HCEC 1CT (cell line): ENCODE results near the gene FAM20A.
"Not testable (repeated sequence)": the region's sequence is repeated elsewhere in the genome, so short reads cannot be mapped to it uniquely, and the experiment has no call there.

Experiments used
- DNase-seq: peaks from one replicate; pipeline ENCODE4 v3.0.0-alpha.2; 2017

FAM20A gene

GRCh38 chr17:68587847-68588246 lies 13.3 kb downstream of the FAM20A start:
- no peak for DNase-seq

- no peak for DNase-seq
These were observed 14.1 kb downstream of the FAM20A start for GRCh38 chr17:68587026-68587425.

DNA sequence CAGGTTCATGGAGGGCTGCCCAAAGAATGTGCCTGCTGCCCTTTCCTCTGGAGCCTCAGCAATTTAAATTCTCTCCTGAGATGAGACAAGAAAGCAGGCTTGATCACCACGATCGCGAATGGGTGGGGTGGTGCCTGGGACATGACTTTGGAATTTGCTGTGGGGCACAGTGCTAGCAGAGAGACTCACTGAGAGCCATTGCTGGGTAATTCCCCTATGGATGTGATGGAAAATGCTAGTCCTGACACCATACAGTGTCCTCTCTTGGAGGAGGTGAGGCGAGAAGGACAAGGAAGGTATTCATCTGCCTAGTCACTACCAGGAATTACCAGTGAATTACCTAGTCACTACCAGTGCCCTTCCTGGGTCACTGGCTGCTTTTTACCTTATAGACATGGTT lies 15.5 kb downstream of the FAM20A start:
- DNase-seq = no peak

DNA sequence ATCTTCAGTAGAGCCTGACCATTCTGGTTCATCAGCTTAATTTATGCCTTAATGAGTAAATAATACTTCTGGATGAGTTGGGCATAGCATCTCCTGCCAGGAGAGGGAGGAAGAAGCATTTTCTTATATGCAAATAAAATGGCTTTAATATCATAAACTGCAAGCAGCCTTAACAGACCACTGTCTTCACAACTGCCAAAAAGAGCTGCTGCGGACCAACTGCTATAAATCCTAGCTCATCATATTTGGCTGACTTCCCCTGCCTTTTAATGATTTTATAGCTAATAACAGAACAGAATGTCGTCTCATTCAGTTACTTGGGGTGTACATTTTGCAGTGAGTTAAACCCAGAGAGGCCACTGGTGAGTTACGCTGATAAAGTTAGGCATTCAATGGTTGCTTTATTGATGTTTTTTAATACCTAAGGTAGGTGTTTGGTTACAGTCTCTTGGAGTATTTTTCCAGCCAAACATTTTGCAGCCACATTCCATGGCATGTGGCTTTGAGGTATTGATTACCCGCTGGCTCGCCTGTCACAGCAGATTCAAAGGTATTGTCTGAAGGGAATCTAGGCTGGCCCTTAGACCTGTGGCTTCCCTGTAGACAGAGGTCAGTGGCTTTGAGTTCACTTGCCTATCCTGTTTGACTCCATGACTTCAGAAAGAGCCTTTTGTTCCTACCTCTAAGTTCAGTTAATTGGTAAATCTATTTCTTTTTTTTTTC lies 16.4 kb downstream of the FAM20A start:
- DNase-seq = no peak

DNA sequence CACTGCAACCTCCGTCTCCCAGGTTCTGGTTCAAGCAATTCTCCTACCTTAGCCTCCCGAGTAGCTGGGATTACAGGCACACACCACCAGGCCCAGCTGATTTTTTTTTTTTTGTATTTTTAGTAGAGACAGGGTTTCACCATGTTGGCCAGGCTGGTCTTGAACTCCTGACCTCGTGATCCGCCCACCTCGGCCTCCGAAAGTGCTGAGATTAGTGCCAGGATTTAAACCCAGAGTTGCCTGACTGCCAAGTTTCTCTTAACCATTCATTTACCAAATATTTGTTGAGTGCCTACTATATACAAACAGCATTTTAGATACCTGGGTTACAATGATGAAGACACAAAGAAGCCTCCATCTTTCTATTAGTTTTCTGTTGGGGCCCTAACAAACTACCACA lies 18.3 kb downstream of the FAM20A start:
- not testable (repeated sequence) for DNase-seq

- DNase-seq = no peak
These were observed 19.1 kb downstream of the FAM20A start for GRCh38 chr17:68581863-68582645.

- no peak for DNase-seq
These were observed 20.9 kb downstream of the FAM20A start for GRCh38 chr17:68580236-68580770.

- DNase-seq = no peak
These were observed 21.8 kb downstream of the FAM20A start for GRCh38 chr17:68579194-68579927.

DNA sequence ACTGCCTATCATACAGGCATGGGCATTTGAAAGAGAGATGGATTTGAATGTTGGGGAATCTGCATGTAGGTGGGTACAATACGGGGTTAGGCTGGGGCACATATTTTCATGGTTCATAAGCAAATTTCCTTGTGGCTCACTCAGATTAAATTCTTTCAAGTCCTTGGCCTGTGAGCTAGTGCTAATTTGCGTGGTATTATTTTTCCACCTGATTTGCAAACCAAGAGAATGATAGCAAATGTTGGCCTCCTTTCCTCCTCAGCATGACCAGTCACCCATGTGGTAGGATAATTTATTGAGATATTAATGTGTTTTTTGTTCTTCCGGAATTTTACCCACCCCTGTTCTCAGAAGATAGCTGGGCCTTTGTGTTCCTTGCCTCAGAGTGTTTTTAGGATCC lies 22.9 kb downstream of the FAM20A start:
- no peak for DNase-seq

DNA sequence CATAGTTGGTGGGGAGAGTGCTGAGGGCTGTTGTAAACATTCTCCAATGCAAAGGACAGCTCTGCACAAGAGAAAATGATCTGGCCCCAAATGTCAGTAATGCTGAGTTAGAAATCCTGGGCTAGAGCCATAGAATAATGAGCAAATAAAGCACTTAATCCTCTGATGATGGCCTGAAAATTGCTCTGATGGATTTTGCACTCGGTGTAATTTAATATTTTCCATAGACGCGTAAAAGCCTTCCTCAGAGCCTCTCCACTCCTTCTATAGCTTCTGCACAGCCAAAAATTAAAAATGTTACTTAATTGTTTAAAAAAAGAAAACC lies 23.7 kb downstream of the FAM20A start:
- DNase-seq = no peak

DNA sequence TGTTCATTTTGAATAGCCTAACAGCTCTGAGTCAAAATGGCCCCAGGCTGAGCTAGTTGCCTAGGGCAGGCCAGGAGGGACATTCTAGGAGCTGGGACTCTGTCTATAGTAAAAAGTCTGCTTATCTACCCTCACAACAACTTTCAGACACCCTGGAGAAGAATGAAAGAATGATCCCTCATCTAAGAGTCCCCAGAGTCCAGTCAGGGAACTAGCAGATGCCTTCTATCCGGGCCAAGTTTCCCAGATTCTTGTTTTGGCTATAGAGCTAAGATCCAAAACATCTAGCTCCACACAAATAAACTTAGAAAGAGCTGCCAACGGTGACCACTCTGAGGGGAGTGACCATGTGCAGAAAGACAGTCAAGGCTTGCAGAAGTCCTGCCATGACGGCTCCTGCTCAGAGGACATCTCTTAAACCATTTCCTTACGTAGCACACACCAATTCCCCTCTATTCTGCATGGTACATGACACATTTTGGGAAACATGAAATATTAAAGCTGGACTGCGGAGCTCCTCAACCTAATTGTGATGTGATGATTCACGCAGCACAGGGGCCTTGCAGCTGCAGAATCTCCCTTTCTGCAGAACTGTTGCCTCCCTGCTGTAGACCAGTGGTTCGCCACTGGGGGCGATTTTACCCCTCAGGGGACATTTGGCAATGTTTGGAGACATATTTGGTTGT lies 24.2 kb downstream of the FAM20A start:
- peak; percentile 39 for DNase-seq

DNA sequence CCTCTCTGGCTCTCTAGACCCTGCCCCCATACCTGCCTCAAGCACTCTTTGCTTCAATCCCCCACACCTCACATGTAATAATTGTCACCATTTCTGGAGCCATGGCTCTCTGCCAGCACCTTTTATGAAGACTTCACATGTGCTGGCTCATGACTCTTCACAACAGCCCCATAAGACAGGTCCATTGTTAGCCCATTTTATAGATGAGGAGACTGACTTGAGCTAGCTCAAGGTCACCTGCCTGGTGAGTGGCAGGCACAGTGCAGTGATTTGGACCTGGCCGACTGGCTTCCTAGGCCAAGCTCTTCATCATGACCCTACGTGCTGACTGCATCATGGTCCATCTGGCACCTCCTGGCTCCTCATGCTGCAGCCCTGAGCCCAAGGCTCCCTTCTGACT lies 25.0 kb downstream of the FAM20A start:
- no peak for DNase-seq

GRCh38 chr17:68573338-68573737 lies 27.8 kb downstream of the FAM20A start:
- no peak for DNase-seq

GRCh38 chr17:68572138-68572842 lies 28.9 kb downstream of the FAM20A start:
- no peak for DNase-seq

DNA sequence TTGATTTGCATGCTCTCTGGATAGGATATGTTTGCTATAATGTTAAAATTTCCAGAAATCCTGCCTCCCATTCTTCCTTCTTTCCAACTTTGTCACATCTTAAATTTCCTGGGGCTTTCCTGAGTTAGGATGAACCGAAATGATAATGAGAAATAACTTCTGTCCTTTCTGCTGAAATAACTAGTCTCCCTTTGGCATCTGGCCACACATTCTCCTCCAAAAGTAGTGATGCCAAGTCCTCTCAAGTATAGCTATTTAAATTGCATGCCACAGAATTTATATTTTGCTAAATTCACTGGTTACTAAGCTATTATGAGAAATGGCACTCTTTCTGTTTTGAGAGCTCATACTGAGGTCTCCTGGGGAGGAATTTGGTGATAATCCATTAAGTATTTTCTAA lies 30.6 kb downstream of the FAM20A start:
- no peak for DNase-seq

GRCh38 chr17:68569346-68569745 lies 31.8 kb downstream of the FAM20A start:
- DNase-seq = no peak

DNA sequence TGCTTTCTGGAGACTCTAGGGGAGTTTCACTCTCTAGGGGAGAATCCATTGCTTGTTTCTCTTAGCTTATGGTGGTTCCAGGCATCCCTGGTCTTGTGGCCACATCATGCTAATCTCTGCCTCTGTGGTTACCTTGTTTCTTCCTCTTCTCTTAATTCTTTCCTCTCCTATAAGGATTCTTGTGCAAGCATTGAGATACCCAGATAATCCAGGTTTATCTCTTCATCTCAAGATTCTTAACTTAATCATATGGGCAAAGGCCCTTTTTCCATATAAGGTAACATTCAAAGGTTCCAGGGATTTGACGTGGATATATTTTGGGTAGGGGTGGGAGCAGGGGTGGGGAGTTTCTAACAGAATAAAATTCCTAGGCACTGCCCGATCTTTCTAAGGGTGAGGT lies 32.6 kb downstream of the FAM20A start:
- DNase-seq = no peak

DNA sequence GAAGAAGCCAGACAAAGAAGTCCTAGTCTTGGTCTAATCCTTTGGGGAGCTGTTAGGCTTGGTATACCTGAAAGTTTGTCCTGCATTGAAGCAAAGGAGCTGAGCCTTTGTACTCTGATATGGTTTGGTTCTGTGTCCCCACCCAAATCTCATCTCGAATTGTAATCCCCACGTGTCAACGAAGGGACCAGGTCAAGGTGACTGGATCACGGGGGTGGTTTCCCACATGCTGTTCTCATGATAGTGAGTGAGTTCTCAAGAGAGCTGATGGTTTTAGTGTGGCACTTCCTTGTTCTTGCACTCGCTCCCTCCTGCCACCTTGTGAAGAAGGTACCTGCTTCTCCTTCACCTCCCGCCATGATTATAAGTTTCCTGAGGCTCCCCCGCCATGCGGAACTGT lies 33.6 kb downstream of the FAM20A start:
- DNase-seq = no peak

DNA sequence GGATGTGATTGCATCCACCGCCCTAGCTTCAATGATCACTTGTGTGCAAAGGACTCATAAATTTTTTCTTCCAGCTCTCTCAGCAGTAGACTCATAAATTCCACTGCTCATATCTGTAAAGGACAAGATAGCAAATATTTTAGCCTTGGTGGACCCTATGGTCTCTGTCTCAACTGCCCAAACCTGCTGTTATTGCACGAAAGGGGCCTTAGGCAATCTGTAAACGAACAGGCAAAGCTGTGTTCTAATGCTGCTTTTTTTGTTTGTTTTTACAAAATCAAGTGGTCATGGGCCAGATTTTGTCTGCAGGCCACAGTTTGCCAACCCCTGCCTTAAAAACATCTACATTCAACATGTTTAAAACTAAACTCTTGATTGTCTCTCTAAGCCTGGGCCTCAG lies 34.1 kb downstream of the FAM20A start:
- no peak for DNase-seq

GRCh38 chr17:68566442-68566738 lies 34.8 kb downstream of the FAM20A start:
- DNase-seq = no peak

DNA sequence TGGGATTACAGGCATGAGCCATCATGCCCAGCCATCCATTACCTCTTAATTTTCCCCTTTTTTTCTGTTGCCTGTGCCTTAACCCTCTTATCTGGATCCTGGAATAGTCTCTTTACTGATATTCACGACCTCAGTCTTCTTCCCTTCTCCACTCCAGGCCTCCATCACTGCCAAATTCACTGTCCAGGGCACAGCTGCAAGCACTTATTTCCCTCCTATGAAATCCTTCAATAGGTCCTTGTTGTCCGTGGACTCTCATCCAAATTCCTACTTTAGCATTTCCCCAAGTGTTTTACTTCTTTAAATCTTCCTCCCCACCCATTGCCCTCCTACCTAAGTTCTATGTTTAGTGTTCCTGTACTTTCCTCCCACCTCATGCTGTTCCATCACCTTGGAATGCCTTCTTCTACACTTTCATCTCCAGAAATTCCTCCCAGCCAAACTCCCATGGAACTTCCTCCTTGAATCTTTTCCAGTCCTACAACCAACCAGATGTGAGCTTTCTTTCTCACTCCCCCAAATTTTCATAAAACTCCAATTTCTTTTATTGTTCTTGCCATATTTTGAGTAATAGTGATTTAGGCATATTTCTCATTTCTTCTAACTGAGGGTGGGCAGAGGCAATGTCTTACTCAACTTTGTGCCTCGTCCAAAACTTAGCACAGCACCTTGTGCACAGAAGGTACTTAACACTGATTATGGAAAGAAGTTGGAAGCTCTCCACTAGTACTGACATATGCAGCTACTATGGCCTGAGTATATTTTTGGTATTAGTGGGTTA lies 35.3 kb downstream of the FAM20A start:
- no peak for DNase-seq
